Urothelium cell line (cell line): Measurements from ENCODE around the gene FIGNL2.
"Not testable (repeated sequence)": the region's sequence is repeated elsewhere in the genome, so short reads cannot be mapped to it uniquely, and the experiment has no call there.

ENCODE experiments used
- DNase-seq: peaks from one replicate; pipeline ENCODE4 v3.0.0; 2011; ENCODE audit warnings: low spot score, mixed read lengths
- FAIRE-seq: peaks from 2 replicates; lab custom pipeline; 2011; peaks lifted over from hg19 to GRCh38; lab: Jason Lieb, UNC

The FIGNL2 gene

GRCh38 chr12:51836827-51837173, 11.7 kb downstream of the FIGNL2 start:
- DNase-seq (no peak), FAIRE-seq (no peak)

DNA sequence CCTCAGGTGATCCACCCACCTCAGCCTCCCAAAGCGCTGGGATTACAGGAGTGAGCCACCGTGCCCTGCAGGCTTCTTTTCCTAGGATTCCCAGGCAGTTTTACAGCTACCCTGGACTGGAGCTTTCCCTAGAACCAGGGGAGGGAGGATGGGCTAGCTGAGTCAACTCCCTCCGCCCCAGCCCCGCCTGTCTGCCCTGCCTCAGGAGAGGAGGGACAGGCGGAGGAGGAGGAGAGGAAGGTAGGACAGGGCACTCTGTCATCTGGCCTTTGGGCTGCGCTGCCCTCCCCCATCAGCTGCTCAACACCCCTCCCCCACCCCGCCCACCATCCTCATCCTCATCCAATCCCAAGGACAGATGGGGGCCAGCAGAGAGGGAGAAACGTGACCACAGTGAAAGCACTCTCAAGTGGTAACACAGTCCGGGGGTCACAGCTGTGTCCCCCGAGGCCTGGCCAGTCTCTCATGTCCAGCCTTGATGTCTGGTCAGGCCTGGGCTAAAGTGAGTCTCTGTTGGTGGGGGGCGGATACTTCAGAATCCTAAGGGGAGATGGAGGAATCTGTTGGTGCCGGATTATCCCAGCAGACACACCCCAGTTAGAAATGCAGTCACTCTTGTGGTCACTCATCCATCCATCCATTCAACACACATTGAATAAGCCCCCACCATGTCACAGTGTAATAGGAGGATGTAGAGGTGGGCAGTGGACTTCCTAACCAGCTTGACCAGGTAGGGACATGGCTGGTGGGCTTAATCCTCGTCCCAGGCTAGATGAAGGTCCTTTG, 12.3 kb downstream of the FIGNL2 start:
- DNase-seq (peak; percentile 48), FAIRE-seq (no peak)

- DNase-seq (no peak), FAIRE-seq (no peak)
Observed at GRCh38 chr12:51834411-51834810, 14.1 kb downstream of the FIGNL2 start.

GRCh38 chr12:51833448-51834227, 14.9 kb downstream of the FIGNL2 start:
- FAIRE-seq (no peak), DNase-seq (no peak)

DNA sequence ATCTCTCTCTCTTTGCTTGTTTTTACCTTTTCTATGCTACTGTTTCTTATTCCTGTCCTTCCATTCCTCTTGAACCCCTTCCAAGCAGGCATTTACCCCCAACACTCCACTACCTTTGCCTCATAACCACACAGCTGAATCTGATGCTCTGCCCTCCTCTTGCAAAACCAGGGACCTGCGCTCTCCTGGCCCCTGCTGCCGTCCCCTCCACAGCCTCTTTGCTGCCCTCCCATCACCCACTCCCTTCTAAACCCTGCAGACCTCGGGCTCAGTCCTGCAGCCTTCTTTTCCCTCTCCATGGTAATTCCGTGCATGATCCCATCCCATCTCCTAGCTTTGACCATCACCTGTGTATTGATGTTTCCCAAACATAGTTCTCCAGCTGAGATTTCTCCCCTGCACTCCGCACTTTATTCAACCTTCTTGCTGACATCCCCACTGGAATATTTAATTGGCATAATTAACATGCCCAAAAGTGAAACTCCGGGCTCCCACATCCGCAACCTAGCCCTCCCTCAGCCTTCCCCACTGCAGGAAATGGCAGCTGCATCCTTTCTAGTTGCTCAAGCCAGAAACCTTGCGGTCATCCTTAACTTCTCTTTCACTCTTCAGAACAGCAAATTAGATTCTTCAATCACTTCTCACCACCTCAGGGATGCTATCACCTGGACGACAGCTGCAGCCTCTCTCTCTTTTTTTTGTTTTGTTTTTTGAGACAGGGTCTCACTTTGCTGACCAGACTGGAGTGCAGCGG, 16.0 kb downstream of the FIGNL2 start:
- no peak for FAIRE-seq

DNA sequence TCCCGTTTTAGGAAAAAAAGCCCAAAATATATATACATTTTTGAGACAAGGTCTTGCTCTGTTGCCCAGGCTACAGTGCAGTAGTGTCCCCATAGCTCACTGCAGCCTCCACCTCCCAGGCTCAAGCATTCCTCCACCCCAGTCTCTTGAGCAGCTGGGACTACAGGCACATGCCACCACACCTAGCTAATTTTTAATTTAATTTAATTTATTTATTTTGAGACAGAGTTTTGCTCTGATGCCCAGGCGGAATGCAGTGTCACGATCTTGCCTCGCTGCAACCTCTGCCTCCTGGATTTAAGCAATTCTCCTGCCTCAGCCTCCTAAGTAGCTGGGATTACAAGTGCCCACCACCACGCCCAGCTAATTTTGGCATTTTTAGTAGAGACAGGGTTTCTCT, 16.7 kb downstream of the FIGNL2 start:
- not testable (repeated sequence) for FAIRE-seq

More for the DNA sequence above, 16.0 kb downstream of the FIGNL2 start:
- no peak for DNase-seq

GRCh38 chr12:51829641-51830040, 18.9 kb downstream of the FIGNL2 start:
- FAIRE-seq (no peak), DNase-seq (no peak)

More for the DNA sequence above, 16.7 kb downstream of the FIGNL2 start:
- DNase-seq, result not testable (repeated sequence)

GRCh38 chr12:51829011-51829481, 19.5 kb downstream of the FIGNL2 start:
- no peak for FAIRE-seq

GRCh38 chr12:51827925-51828818, 20.3 kb downstream of the FIGNL2 start:
- FAIRE-seq, result no peak
- peak; percentile 69 for DNase-seq

More at GRCh38 chr12:51829011-51829481, 19.5 kb downstream of the FIGNL2 start:
- no peak for DNase-seq

GRCh38 chr12:51826881-51827280, 21.6 kb downstream of the FIGNL2 start:
- FAIRE-seq (no peak), DNase-seq (no peak)

DNA sequence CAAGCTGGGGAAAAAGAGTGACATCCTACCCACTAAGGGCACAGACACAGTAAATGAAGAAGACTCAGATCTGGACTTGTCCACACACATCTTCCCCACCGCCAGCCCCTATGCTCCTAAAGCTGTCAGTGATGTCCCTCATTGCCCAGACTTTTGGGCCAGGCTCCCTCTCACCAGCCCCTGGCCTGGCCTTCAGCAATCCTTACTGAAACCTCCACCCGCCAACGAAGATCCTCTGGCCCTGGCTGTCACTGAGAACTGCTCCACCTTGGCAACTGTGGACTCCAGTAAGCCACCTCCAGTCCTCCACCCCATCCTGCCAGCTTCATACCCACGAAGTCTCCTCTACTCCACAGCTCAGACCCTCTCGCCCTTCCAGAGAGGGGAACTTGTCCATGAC, 23.3 kb downstream of the FIGNL2 start:
- FAIRE-seq (no peak), DNase-seq (no peak)

- peak; percentile 59 for FAIRE-seq
- DNase-seq, result peak; percentile 71
Observed at GRCh38 chr12:51823875-51824565, 24.5 kb downstream of the FIGNL2 start.

DNA sequence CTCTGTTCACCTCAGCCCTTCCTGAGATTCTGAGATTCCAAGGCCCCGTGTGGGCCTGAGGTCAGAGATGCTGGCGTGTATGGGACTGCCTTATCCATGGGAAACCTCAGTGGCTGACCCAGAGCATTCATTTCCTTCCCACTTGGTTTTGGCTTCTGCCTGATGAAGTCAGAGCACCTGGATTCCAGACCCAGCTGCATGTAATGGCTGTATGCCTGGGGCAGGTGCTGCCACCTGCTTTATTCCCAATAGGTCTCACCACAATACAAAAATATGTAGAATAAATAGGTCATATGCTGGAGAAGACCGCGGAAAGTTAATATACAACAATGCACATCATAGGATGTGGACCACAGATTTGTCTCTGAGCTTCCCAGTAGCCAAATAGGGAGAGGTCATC, 25.6 kb downstream of the FIGNL2 start:
- no peak for FAIRE-seq
- DNase-seq, result no peak

DNA sequence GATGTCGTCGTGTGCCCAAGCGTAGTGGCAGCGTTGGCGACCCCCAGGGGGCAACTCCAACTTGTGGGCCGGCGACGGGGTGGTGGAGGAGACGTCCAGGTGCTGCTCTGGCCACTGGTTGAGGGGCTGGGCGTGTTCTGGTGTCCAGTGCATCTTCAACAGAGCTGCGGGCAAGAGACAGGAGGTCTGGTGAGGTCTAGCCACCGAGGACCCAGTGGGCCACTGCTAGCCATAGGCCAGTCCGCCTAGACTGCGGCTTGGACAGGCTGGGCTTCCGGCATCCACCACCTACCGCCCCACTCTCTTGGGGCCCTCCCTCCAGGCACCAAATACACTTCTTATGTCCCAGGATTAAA, 26.3 kb downstream of the FIGNL2 start:
- FAIRE-seq, result peak; percentile 67
- no peak for DNase-seq

- DNase-seq (no peak), FAIRE-seq (no peak)
Observed at GRCh38 chr12:51821440-51822260, 26.9 kb downstream of the FIGNL2 start.

DNA sequence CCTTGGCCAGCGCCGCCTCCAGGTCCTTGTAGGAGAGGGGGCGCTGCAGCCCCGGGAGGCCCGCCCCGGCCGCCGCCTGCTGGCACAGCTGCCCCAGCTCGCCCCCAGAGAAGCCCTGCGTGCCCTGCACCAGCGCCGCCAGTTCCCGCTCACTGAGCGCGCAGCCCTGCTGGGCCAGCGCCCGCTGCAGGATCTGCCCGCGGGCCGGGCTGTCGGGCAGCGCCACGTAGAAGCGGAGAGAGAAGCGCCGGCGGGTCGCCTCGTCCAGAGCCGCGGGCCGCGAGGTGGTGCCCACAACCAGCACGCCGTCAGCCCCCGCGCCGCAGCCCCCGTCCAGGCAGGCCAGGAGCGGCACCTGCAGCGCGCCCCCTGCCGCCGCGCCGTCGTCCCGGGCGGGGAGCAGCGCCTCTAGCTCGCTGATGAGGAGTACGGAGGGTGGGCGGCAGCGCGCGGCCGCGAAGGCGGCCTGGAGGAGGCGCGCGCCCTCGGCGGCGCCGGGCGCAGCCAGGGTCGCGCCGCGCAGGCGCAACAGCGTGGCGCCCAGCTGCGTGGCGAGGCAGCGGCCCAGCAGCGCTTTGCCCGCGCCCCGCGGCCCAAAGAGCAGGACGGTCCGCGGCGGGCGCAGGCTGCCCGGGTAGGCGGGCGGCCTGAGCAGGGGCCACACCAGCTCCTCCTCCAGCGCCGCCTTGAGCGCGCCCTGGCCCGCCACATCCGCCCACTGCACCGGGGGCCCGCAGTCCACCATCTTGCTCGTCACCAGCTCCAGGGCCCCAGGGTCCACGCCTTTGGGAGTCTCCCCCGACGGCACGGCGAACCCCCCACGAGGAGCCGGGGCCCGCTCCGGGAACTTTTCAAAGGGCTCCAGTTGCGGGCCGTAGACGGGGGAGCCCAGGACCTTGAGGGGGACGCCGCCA, 27.7 kb downstream of the FIGNL2 start:
- no peak for DNase-seq
- FAIRE-seq, result no peak

GRCh38 chr12:51819736-51820525, 28.6 kb downstream of the FIGNL2 start:
- FAIRE-seq (no peak), DNase-seq (no peak)
